Gastrocnemius medialis (tissue), 4 donors: ENCODE measurements around the gene HOXD10.

Experiments
- CTCF ChIP-seq, 5 experiments: fragments of 450-650 bp in 3 of 5; fragments of 200-600 bp in 2 of 5; sonication (generic) in 2 of 5; IDR thresholded peaks in 4 of 5; conservative IDR thresholded peaks in 1 of 5; 1 replicate in 4 of 5; 2 replicates in 1 of 5; pipeline ENCODE4 v1.5.1; 2016 to 2019; ENCODE audit warnings: antibody characterized with exemption in 5 of 5, mild to moderate bottlenecking in 3 of 5, moderate library complexity in 3 of 5
- POLR2A ChIP-seq, 2 donors: fragments of 450-650 bp; IDR thresholded peaks; one replicate each; pipeline ENCODE4 v1.6.1; 2017; ENCODE audit warnings: antibody characterized with exemption in 2 of 2, mild to moderate bottlenecking in 2 of 2, moderate library complexity in 2 of 2

GRCh38 chr2:176078541-176079284 lies 37.9 kb upstream of the HOXD10 start:
- no peak for TF ChIP-seq POLR2A (IDR thresholded peaks at IDR 0.05)
- no peak for TF ChIP-seq CTCF (IDR thresholded peaks at IDR 0.05 in 4 of 5, conservative IDR thresholded peaks at IDR 0.05 in 1 of 5)
